NCI-H2107 (cell line): ENCODE data around the gene SAXO1.
"Not testable (repeated sequence)": the region's sequence is repeated elsewhere in the genome, so short reads cannot be mapped to it uniquely, and the experiment has no call there.

Experiments used
- DNase-seq: peaks from one replicate; lab custom pipeline; 2025; lab: John Stamatoyannopoulos, UW

SAXO1 gene

DNA sequence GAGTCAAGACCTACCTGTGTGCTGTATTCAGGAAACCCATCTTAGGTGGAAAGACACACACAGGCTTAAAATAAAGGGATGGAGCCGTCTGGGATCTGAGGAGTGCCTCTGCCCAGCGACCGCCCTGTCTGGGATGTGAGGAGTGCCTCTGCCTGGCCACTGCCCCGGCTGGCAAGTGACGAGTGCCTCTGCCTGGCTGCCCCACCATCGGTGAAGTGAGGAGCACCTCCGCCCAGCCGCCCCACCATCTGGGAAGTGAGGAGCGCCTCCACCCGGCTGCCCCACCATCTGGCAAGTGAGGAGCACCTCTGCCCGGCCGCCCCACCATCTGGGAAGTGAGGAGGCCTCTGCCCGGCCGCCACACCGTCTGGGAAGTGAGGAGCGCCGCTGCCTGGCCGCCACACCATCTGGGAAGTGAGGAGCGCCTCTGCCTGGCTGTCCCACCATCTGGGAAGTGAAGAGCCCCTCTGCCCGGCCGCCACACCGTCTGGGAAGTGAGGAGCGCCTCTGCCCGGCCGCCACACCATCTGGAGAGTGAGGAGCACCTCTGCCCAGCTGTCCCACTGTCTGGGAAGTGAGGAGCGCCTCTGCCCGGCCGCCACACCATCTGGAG is 33.7 kb downstream of the SAXO1 start:
- no peak for DNase-seq

DNA sequence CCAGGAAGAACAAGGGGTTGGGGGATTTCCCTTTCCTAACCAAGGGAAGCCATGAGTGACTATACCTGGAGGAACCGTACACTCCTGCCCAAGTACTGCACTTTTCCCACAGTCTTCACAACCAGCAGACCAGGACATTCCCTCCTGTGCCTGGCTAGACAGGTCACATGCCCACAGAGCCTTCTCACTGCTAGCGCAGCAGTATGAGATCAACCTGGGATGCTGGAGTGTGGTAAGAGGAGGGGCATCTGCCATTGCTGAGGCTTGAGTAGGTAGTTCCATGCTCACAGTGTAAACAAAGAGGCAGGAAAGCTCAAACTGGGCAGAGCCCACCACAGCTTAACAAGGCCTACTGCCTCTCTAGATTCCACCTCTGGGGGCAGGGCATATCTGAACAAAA is 35.9 kb downstream of the SAXO1 start:
- DNase-seq = no peak

DNA sequence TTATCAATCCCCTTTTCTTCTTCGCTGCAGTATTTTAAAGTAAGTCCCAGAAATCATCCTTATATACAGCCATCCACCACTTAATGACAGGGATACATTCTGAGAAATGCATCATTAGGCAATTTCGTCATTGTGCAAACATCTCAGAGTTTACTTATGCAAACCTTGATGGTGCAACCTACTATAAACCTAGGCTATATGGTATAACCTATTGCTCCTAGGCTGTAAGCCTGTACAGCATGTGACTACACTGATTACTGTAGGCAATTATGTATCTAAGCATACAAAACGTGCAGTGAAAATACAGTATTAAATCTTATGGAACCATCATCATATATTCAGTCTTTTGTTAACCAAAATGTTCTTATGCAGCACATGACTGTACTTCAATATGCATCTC is 36.8 kb downstream of the SAXO1 start:
- DNase-seq = no peak

DNA sequence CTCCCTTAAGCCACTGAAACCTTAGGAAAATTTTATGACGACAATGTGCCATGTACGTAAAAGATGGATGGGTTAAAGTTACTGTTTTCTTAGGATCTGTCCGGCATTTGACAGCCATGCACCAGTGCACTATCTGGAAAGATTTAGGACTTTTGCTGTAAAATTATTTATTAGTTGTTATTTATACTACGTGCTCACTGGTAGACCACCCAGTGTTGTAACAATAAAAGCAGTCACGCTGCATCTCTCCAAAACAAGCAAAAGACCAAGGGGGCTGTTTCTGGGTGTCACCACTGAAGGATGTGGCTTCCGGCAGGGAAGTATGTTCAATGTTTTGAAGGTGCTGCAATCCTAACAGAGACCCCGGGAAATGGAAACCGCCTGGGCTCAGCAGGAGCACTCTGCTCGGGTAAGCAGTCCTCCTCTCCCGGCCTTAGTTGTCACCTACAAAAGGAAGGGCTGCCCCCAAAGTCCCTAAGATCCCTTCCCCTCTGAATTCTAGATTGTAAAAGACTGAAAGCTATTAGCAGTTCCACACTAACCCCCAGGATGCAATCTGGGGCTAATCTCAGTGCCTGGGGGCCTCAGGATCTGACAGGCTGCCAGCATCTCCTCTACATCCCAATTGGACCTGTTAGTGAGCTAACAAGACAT is 38.6 kb downstream of the SAXO1 start:
- DNase-seq = no peak

GRCh38 chr9:18991197-18991596 is 41.8 kb downstream of the SAXO1 start:
- not testable (repeated sequence) for DNase-seq

DNA sequence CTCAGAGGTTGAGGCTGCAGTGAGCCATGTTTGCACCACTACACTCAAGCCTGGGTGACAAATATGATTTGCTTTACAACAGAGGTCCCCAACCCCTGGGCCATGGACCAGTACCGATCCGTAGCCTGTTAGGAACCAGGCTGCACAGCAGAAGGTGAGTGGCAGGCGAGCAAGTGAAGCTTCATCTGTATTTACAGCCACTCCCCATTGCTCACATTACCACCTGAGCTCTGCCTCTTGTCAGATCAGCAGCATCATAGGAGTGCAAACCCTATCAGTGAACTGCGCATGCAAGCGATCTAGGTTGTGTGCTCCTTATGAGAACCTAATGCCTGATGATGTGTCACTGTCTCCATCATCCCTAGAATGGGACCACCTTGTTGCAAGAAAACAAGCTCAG is 42.5 kb downstream of the SAXO1 start:
- DNase-seq = no peak

- DNase-seq = no peak
Measured at GRCh38 chr9:18989865-18990264, 43.1 kb downstream of the SAXO1 start.

DNA sequence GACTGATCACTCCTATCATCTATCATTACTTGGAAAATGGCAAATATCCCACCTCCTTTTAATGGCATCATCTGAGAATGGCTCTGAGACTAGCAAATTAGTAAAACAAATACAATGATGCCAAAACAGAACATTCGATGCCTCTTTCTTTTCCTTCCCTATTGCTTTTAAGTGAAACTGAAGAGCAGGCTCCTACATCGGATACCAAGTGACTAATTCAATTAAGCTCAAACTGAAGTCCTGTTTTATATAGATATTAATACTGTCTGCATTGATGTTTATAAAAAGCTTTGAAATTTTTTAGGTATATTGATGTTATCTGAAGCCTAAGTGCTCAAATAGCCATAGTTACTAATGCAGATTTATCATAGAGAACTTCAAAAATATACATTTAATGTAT is 43.9 kb downstream of the SAXO1 start:
- DNase-seq = no peak

GRCh38 chr9:18988003-18988402 is 45.0 kb downstream of the SAXO1 start:
- no peak for DNase-seq

DNA sequence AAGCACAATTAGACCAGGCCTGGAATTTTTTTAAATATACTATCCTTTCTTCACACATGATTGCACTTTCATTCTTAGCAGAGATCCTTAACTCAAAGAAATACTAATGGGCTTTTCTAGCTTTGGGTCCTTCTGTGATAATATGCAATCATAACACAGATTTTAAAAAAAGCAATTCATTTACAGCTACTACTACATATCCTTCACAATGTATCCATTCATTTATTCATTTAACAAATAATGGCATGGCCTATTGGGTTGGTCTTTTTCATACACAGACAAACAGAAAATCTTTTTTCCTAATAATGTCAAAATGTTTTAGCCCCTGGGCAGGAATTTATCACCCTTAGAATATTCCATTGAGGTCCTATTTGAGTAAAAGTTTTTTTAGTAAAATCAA is 47.0 kb downstream of the SAXO1 start:
- DNase-seq = no peak

GRCh38 chr9:18985464-18985951 is 47.5 kb downstream of the SAXO1 start:
- no peak for DNase-seq

GRCh38 chr9:18982262-18982620 is 50.8 kb downstream of the SAXO1 start:
- DNase-seq = no peak

GRCh38 chr9:18981476-18982261 is 51.3 kb downstream of the SAXO1 start:
- DNase-seq = no peak

DNA sequence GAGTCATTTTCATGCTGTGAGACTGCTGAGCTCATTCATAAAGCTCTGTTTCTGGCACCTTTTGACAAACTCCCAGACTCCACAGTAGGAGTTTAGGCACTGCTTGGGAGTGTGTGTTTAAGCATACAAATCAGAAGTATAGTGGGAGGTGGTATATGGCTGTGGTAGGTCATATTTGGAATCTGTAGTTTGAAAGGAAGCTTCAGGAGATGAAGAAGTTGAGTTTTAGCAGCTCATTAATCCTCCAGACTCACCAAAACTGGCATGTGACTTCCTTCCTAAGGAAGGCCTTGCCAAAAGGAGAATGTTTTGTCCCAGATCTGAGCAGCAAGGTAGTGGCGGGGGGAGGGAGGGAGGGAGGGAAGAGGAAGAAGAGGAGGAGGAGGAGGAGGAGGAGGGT is 52.8 kb downstream of the SAXO1 start:
- no peak for DNase-seq

DNA sequence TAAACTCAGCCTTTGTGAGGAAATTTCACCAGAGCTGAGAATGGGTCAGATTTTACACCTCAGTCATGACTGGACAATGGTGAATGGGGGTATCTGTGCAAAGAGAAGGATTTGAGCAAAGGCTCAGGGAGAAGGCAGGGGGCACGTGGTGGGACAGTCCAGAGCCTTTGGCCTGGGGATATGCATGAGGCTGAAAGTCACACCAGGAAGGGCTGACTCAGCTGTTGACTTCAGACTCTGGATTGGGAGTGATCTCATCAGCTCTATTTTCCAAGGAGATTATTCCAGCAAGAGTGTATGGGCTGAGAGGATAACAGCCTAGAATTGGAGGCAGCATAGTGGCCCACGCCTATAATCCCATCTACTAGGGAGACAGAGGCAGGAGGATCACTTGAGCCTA is 53.6 kb downstream of the SAXO1 start:
- no peak for DNase-seq

DNA sequence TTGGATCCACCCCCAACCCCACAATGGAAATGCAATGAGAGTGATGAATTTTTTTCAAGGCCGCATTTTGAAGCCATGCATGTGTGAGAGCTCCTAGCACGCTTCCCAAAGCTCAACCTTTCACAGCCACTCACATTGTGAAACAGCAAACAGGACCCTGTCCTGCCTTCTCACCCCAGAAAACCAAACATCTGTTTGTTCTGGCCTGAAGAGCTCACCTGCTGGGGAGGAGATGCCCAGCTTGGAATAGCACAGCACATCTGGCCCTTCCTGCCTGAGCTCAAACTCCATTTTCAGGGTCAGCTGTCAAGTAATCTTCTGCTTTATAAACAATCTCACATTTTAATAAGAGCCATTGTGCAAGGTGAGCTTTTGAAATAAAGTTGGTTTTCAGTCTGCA is 54.8 kb downstream of the SAXO1 start:
- no peak for DNase-seq

GRCh38 chr9:18976709-18977531 is 56.1 kb downstream of the SAXO1 start:
- peak; percentile 53 for DNase-seq

DNA sequence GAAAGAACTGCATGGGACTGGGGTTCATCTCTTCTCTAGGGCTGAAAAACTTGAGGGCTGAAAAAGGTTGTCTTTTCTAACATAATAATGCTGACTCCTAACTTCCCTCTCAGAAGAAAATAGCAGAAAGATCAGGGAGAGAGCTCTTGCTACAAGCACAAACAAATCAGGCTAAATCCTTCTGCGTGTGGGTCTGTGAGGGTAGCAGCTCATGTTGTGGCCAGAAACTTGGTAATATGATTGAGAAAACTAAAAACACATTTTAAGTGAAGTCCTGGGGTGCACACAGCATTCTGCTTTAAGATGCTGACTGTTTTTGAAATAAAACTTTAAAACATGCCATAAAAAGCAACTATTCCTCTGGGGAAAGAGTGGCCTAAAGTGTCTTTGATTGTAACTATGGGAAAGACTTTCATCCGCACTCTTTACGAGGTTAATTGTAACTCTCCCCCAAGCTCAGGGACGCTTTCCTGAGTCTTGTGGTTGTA is 56.7 kb downstream of the SAXO1 start:
- no peak for DNase-seq

- DNase-seq = no peak
Measured at GRCh38 chr9:18973348-18973747, 59.7 kb downstream of the SAXO1 start.

GRCh38 chr9:18972675-18973074 is 60.3 kb downstream of the SAXO1 start:
- no peak for DNase-seq

DNA sequence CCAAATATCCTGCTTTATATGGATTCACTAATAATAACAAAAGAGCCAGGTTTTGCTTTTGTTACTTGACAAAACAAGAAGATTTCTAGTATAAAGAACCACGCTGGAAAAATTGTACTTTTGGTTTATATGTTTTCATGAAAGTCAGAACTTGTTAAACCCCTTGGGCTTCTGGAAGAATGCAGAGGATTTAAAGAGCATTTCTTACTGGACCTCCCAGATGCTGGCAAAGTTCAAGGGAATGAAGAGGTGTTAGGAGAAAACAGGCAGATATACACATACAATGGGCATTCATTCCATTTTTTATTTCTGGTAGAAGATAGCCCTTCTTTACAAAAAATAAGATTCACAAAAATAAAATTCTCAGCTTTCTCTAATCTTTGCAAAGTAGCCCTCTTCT is 61.1 kb downstream of the SAXO1 start:
- no peak for DNase-seq

GRCh38 chr9:18971404-18971803 is 61.6 kb downstream of the SAXO1 start:
- DNase-seq = no peak
